HEK293 (cell line): ENCODE data around the gene IPO11.

ENCODE experiments used
- CTCF ChIA-PET: fragments of 350-600 bp; formaldehyde crosslinking; extraction: SDS; loops from one replicate; lab custom pipeline; 2021; ENCODE audit warnings: antibody characterized with exemption; lab: Yijun Ruan, JAX
- POLR2A ChIA-PET: fragments of 300-600 bp; formaldehyde crosslinking; extraction: SDS; loops from one replicate; lab custom pipeline; 2020; ENCODE audit warnings: antibody characterized with exemption, inconsistent platforms; lab: Yijun Ruan, JAX
- H3K27ac ChIP-seq: fragments of 200-500 bp; sonication (Bioruptor generic); 2 replicates; pipeline ENCODE4 v1.5.1; 2014; ENCODE audit warnings: low read depth, low read length, control low read depth, inconsistent platforms; ENCODE audit errors: extremely low read depth
- H3K36me3 ChIP-seq, 2 experiments: fragments of 200-500 bp in 1 of 2; sonication (Bioruptor generic) in 1 of 2; 1 replicate in 1 of 2; 2 replicates in 1 of 2; pipeline ENCODE4 v1.5.1; 2014 to 2017; ENCODE audit warnings: inconsistent platforms in 2 of 2, low read length in 2 of 2; ENCODE audit not compliant: control insufficient read depth in 2 of 2, insufficient read depth in 1 of 2
- H3K4me1 ChIP-seq: fragments of 200-500 bp; sonication (Bioruptor generic); 2 replicates; pipeline ENCODE4 v1.5.1; 2014; ENCODE audit warnings: mild to moderate bottlenecking, low read length, inconsistent platforms; ENCODE audit not compliant: control insufficient read depth, insufficient read depth
- H3K4me3 ChIP-seq: 2 replicates; pipeline ENCODE4 v1.5.1; 2011; ENCODE audit warnings: low read depth, mild to moderate bottlenecking, control low read depth, low read length, moderate library complexity
- H3K9me3 ChIP-seq: fragments of 200-500 bp; sonication (Bioruptor generic); 2 replicates; pipeline ENCODE4 v1.5.1; 2014; ENCODE audit warnings: low read depth, low read length, inconsistent platforms; ENCODE audit not compliant: control insufficient read depth, insufficient read depth
- EGR2 ChIP-seq: fragments of 450-650 bp; formaldehyde crosslinking; IDR thresholded peaks from 2 replicates; pipeline ENCODE4 v1.5.1; 2016; ENCODE audit warnings: low read depth, missing biosample characterization, missing genetic modification characterization
- GLI2 ChIP-seq: fragments of 450-650 bp; formaldehyde crosslinking; IDR thresholded peaks from 2 replicates; pipeline ENCODE4; 2017; ENCODE audit warnings: missing biosample characterization, missing genetic modification characterization, low read depth, borderline replicate concordance
- HOXA7 ChIP-seq: sonication (generic); formaldehyde crosslinking; IDR thresholded peaks from 2 replicates; pipeline ENCODE4 v1.8.1; 2022; ENCODE audit warnings: missing genetic modification reagents, borderline replicate concordance
- SP2 ChIP-seq: fragments of 450-650 bp; formaldehyde crosslinking; IDR thresholded peaks from 2 replicates; pipeline ENCODE4 v1.5.1; 2016; ENCODE audit warnings: missing biosample characterization, missing genetic modification characterization
- ZBTB7A ChIP-seq: fragments of 450-650 bp; formaldehyde crosslinking; IDR thresholded peaks from 2 replicates; pipeline ENCODE4 v1.5.1; 2016; ENCODE audit warnings: low read depth, missing biosample characterization, missing genetic modification characterization
- ZBTB8A ChIP-seq: fragments of 450-650 bp; formaldehyde crosslinking; IDR thresholded peaks from 2 replicates; pipeline ENCODE4 v1.5.1; 2016; ENCODE audit warnings: missing biosample characterization, missing genetic modification characterization
- ZFP37 ChIP-seq: fragments of 450-650 bp; formaldehyde crosslinking; IDR thresholded peaks from 2 replicates; pipeline ENCODE4 v1.5.1; 2016; ENCODE audit warnings: missing biosample characterization, missing genetic modification characterization
- ZNF146 ChIP-seq: fragments of 450-650 bp; formaldehyde crosslinking; IDR thresholded peaks from 2 replicates; pipeline ENCODE4 v1.5.1; 2016; ENCODE audit warnings: missing biosample characterization, missing genetic modification characterization
- ZNF19 ChIP-seq: fragments of 450-650 bp; formaldehyde crosslinking; IDR thresholded peaks from 2 replicates; pipeline ENCODE4; 2016; ENCODE audit warnings: missing biosample characterization, missing genetic modification characterization, low read depth
- ZNF202 ChIP-seq: fragments of 450-650 bp; formaldehyde crosslinking; IDR thresholded peaks from 2 replicates; pipeline ENCODE4 v1.5.1; 2016; ENCODE audit warnings: missing biosample characterization, missing genetic modification characterization, borderline replicate concordance
- ZNF248 ChIP-seq: fragments of 450-650 bp; formaldehyde crosslinking; IDR thresholded peaks from 2 replicates; pipeline ENCODE4 v1.5.1; 2017; ENCODE audit warnings: missing biosample characterization, missing genetic modification characterization
- ZNF311 ChIP-seq: fragments of 450-650 bp; formaldehyde crosslinking; IDR thresholded peaks from 2 replicates; pipeline ENCODE4 v1.5.1; 2017; ENCODE audit warnings: missing biosample characterization, missing genetic modification characterization, borderline replicate concordance
- ZNF335 ChIP-seq: fragments of 450-650 bp; formaldehyde crosslinking; conservative IDR thresholded peaks from 2 replicates; pipeline ENCODE4 v1.5.1; 2016; ENCODE audit warnings: missing biosample characterization, missing genetic modification characterization
- ZNF510 ChIP-seq: fragments of 450-650 bp; formaldehyde crosslinking; IDR thresholded peaks from 2 replicates; pipeline ENCODE4 v1.5.1; 2018; ENCODE audit warnings: mild to moderate bottlenecking, missing genetic modification characterization, missing biosample characterization; ENCODE audit not compliant: insufficient replicate concordance
- ZNF596 ChIP-seq: fragments of 450-650 bp; IDR thresholded peaks from 2 replicates; pipeline ENCODE4 v1.5.0; 2018; ENCODE audit warnings: missing biosample characterization, mild to moderate bottlenecking, missing genetic modification characterization, moderate library complexity
- ZNF624 ChIP-seq: fragments of 450-650 bp; formaldehyde crosslinking; IDR thresholded peaks from 2 replicates; pipeline ENCODE4 v1.5.1; 2017; ENCODE audit warnings: missing biosample characterization, missing genetic modification characterization
- ZNF654 ChIP-seq: fragments of 450-650 bp; formaldehyde crosslinking; IDR thresholded peaks from 2 replicates; pipeline ENCODE4 v1.5.1; 2016; ENCODE audit warnings: low read depth, missing biosample characterization, missing genetic modification characterization
- ZNF670 ChIP-seq: fragments of 450-650 bp; formaldehyde crosslinking; IDR thresholded peaks from 2 replicates; pipeline ENCODE4 v1.5.1; 2016; ENCODE audit warnings: missing biosample characterization, missing genetic modification characterization, low read depth
- ZNF677 ChIP-seq: fragments of 450-650 bp; IDR thresholded peaks from 2 replicates; pipeline ENCODE4 v1.5.0; 2018; ENCODE audit warnings: missing biosample characterization, mild to moderate bottlenecking, missing genetic modification characterization, moderate library complexity
- ZNF701 ChIP-seq: fragments of 450-650 bp; formaldehyde crosslinking; IDR thresholded peaks from 2 replicates; pipeline ENCODE4 v1.5.1; 2016; ENCODE audit warnings: missing biosample characterization, missing genetic modification characterization
- TF ChIP-seq, protein P1 (sequence below): fragments of 450-650 bp; formaldehyde crosslinking; IDR thresholded peaks from 2 replicates; pipeline ENCODE4 v1.5.1; 2016; ENCODE audit warnings: missing biosample characterization, missing genetic modification characterization
- TF ChIP-seq, protein P2 (sequence below): fragments of 450-650 bp; formaldehyde crosslinking; IDR thresholded peaks from 2 replicates; pipeline ENCODE4 v1.5.1; 2016; ENCODE audit warnings: missing biosample characterization, missing genetic modification characterization
- TF ChIP-seq, protein P3 (sequence below): fragments of 450-650 bp; formaldehyde crosslinking; IDR thresholded peaks from 2 replicates; pipeline ENCODE4 v1.5.1; 2017; ENCODE audit warnings: missing biosample characterization, mild to moderate bottlenecking, missing genetic modification characterization, moderate library complexity

The IPO11 gene

DNA sequence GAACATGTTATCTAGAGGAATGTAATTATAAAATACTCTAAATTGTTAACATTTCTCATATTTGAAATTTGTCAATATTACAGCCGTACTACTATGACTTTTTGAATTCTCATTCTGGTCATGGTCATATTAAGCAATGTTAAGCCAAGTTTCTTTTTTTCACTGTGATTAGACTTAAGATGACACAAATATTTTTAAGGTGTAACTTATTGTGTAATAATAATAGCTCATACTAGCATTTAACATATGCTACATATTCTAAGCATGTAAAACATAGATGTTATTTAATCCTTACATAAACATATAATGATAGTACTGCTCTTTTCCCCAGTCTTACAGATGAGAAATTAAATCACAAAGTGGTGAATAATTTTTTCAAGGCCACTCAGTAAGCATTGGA lies 130.2 kb downstream of the IPO11 start (continued):
- TF ChIP-seq, protein P1, sequence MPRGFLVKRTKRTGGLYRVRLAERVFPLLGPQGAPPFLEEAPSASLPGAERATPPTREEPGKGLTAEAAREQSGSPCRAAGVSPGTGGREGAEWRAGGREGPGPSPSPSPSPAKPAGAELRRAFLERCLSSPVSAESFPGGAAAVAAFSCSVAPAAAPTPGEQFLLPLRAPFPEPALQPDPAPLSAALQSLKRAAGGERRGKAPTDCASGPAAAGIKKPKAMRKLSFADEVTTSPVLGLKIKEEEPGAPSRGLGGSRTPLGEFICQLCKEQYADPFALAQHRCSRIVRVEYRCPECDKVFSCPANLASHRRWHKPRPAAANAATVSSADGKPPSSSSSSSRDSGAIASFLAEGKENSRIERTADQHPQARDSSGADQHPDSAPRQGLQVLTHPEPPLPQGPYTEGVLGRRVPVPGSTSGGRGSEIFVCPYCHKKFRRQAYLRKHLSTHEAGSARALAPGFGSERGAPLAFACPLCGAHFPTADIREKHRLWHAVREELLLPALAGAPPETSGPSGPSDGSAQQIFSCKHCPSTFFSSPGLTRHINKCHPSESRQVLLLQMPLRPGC (tag by site-specific recombination), result no peak
- TF ChIP-seq EGR2 (tag by site-specific recombination) (no peak), ZNF311 (tag by site-specific recombination) (no peak), ZFP37 (no peak), ZNF202 (tag by site-specific recombination) (no peak), ZNF248 (no peak), SP2 (tag by site-specific recombination) (no peak), ZBTB7A (tag by site-specific recombination) (no peak), ZNF701 (no peak)
- TF ChIP-seq, protein P2, sequence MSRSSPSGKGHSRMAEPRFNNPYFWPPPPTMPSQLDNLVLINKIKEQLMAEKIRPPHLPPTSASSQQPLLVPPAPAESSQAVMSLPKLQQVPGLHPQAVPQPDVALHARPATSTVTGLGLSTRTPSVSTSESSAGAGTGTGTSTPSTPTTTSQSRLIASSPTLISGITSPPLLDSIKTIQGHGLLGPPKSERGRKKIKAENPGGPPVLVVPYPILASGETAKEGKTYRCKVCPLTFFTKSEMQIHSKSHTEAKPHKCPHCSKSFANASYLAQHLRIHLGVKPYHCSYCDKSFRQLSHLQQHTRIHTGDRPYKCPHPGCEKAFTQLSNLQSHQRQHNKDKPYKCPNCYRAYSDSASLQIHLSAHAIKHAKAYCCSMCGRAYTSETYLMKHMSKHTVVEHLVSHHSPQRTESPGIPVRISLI (tag by site-specific recombination), result no peak

DNA sequence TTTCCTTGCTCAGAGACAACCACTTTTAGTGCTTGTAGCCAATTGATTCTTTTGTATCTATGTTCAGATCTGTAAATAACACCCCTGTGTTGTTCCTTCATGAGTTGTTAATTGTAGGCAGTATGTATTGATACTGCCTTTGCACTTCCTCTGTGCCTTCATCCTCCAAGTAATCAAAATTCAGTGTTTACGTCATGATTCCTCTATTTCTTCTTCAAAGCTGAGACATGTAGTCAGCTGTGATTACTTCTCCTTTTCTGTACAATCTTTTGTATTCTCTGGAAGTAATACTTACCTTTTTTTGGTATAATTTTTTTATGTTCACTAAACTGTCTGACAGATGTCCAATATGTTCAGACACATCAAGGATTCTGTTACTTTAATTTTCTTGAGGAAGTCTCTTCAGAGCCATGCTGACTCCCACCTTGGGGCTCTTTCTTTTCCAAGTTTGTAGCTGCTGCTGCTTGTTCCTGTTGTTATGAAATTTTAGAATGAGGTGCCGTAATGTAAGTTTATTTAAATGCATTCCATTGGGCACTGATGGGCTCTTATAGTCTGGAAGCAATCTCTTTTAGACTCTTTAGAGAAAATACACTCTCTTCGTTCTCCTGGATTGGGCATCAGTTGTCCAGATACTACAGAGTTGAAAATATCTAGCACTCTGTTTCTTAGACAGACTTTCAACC lies 135.5 kb downstream of the IPO11 start:
- peaks cover 0 to 9% of the 10 kb centered on the region in 2 experiments; a peak in 2 of 3 replicates for H3K36me3 ChIP-seq
- TF ChIP-seq ZNF624 (tag by site-specific recombination) (no peak), HOXA7 (CRISPR knock-in tag) (no peak), ZNF510 (tag by site-specific recombination) (no peak), GLI2 (no peak), ZBTB7A (tag by site-specific recombination) (no peak), EGR2 (tag by site-specific recombination) (no peak), ZNF146 (tag by site-specific recombination) (no peak)
- H3K9me3 ChIP-seq, result no peaks in the 10 kb centered on the region
- ChIA-PET POLR2A (no interaction called here), CTCF (interaction anchor here (1.4 kb wide), 1 partner anchor 8 kb away, joined by 4 read pairs; no protein-coding TSS in a partner anchor)
- H3K4me1 ChIP-seq, result no peaks in the 10 kb centered on the region
- H3K4me3 ChIP-seq, result no peak overlapping the region
- no peak overlapping the region for H3K27ac ChIP-seq

DNA sequence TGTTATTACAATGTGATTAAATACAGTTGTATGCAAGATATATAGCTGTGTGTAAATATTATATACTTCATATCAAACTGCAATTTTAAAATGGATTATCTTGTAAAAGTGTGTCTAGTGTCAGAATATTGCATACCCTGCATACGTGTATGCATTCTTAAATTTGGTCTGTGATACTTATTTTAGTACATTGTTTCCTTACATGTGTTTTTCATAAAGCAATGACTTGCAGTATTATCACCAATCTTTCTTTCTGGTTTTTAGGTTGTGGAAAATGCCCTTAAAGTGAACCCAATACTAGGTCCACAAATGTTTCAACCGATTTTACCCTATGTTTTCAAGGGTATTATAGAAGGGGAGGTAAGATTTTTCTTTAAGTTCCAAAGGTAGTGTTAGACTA lies 137.5 kb downstream of the IPO11 start:
- Histone ChIP-seq H3K4me3 (no peak overlapping the region), H3K9me3 (no peaks in the 10 kb centered on the region), H3K4me1 (no peaks in the 10 kb centered on the region), H3K36me3 (peaks cover 0 to 9% of the 10 kb centered on the region in 2 experiments; a peak in 2 of 3 replicates), H3K27ac (no peak overlapping the region)
- no peak for TF ChIP-seq ZNF596 (tag by site-specific recombination)
- no peak for TF ChIP-seq ZFP37
- TF ChIP-seq ZNF335 (tag by site-specific recombination), result no peak
- TF ChIP-seq ZNF654 (tag by site-specific recombination), result no peak
- TF ChIP-seq, protein P3, sequence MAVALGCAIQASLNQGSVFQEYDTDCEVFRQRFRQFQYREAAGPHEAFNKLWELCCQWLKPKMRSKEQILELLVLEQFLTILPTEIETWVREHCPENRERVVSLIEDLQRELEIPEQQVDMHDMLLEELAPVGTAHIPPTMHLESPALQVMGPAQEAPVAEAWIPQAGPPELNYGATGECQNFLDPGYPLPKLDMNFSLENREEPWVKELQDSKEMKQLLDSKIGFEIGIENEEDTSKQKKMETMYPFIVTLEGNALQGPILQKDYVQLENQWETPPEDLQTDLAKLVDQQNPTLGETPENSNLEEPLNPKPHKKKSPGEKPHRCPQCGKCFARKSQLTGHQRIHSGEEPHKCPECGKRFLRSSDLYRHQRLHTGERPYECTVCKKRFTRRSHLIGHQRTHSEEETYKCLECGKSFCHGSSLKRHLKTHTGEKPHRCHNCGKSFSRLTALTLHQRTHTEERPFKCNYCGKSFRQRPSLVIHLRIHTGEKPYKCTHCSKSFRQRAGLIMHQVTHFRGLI (tag by site-specific recombination), result no peak
- no peak for TF ChIP-seq ZNF670 (tag by site-specific recombination)
- TF ChIP-seq ZBTB8A (tag by site-specific recombination), result no peak
- no peak for TF ChIP-seq ZNF677
- TF ChIP-seq ZNF19 (tag by site-specific recombination), result no peak
- POLR2A ChIA-PET, result no interaction called here
- CTCF ChIA-PET, result no interaction called here
